HG03175 (cell line): ENCODE data around the gene LRFN4.

Experiments used
- ATAC-seq: cut with Tn5 transposase; IDR thresholded peaks from one replicate; pipeline ENCODE4 v1.9.1; 2021; ENCODE audit warnings: mild to moderate bottlenecking, moderate library complexity; ENCODE audit not compliant: unreplicated experiment

The LRFN4 gene

DNA sequence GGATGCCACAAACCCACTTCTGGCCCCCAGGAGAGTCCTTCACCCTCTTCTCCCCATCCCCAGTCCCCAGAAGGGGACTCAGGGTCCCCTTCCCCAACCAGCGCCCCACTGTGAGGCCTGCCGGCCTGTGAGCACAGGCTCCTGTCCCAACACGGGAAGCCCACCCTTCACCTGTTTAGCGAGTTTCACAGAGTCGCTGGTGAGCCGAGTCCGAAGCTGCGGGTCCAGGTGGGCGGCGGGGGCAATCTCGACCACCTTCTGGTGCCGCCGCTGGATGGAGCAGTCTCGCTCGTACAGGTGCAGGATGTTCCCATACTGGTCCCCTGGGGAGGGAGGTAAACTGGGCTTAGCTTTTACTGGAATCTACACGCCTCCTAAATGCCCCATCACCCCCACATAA, 13.3 kb downstream of the LRFN4 start:
- no peak for ATAC-seq

DNA sequence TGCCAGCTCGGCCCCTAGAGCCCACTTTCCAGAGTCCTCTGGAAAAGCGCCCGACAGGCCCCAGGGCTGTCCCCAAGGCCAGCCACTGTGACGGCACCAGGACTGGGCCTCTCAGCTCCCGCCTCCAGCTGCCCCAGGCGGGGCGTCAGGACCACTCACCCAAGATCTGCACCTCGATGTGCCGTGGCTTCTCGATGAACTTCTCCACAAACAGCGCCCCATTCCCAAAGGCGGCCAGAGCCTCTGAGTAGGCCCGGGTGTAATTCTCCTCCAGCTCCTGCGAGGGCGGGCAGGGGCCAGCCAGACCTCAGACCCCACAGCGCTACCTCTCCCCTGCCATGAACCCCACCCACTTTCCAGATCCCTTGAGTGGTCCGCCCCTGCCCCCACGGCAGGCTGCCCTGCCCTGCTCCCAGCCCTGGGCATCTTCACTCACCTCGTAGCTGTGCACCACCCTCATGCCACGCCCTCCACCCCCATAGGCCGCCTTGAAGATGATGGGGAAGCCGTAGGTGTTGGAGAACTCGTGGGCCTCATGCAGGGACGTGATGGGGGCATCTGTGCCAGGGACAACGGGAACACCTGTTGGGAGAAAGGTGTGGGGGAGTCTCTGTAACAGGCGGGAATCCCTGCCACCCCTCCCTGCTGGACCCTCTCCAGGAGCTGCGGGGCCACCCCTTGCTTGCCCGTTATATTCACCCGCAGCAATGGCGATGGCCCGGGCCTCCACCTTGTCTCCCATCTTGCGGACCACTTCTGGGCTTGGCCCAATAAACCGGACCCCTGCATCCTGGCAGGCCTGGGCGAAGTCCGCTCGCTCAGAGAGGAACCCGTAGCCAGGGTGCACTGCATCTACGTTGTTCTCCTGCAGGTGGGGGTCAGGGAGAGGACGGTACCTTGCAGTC, 14.0 kb downstream of the LRFN4 start:
- ATAC-seq = no peak

DNA sequence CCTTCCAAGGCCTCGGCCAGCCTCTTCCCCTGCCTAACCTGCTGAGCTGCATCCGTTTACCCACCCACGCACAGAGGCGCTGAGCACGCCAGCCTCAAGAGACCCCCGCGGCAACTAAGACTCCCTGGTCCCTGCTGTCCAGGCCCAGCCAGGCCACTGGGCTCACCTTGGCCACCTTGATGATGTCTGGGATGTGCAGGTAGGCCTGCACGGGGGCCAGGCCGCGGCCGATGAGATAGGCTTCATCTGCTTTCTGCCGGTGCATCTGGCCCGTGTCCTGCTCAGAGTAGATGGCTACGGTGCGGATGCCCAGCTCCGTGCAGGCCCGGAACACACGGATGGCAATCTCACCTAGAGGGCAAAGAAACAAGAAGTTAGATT, 14.6 kb downstream of the LRFN4 start:
- ATAC-seq = no peak

GRCh38 chr11:66874232-66874631, 17.4 kb downstream of the LRFN4 start:
- ATAC-seq = no peak

GRCh38 chr11:66875378-66875777, 18.5 kb downstream of the LRFN4 start:
- no peak for ATAC-seq

GRCh38 chr11:66877588-66878385, 20.9 kb downstream of the LRFN4 start:
- ATAC-seq = no peak

GRCh38 chr11:66878474-66878873, 21.6 kb downstream of the LRFN4 start:
- no peak for ATAC-seq

DNA sequence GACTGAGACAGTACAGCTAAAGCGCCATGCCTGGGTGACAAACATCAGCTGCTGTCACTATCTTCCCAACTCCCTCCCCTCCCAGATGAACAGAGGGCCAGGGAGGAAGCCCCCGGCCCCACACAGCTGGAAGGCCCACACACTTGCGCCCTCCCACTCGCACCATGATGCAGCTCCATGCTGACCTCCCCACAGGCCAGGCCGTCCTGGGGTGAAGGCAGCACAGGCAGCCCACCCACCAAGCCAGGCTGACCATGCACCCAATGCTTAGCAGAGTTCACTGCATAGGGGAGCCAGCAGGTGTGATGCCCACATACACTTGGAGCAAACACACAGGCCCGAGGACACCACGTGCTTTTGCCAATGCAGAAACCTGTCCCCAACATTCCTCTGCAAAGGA, 22.1 kb downstream of the LRFN4 start:
- no peak for ATAC-seq

- ATAC-seq = no peak
Measured at GRCh38 chr11:66879583-66879982, 22.7 kb downstream of the LRFN4 start.

DNA sequence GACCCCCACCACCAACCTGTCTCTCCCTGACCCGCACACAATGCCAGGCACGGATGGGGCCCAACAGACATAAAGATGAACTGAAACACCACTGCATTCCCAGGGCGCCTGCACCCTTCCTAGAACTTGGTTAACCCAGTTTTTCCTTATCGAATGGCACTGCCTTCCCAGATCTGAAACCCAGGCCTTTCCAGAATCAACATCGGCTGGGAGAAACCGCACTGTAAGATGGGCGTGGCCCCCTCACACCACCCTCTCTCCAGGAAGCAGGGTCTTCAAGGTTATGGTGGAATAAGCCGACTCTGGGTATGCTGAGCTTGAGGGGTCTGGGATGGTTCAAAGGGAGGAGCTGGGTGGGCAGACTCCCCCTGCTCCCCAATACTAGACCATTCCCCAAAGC, 23.1 kb downstream of the LRFN4 start:
- ATAC-seq = no peak

GRCh38 chr11:66880496-66881450, 23.9 kb downstream of the LRFN4 start:
- ATAC-seq = no peak

- no peak for ATAC-seq
Measured at GRCh38 chr11:66881451-66881835, 24.6 kb downstream of the LRFN4 start.

DNA sequence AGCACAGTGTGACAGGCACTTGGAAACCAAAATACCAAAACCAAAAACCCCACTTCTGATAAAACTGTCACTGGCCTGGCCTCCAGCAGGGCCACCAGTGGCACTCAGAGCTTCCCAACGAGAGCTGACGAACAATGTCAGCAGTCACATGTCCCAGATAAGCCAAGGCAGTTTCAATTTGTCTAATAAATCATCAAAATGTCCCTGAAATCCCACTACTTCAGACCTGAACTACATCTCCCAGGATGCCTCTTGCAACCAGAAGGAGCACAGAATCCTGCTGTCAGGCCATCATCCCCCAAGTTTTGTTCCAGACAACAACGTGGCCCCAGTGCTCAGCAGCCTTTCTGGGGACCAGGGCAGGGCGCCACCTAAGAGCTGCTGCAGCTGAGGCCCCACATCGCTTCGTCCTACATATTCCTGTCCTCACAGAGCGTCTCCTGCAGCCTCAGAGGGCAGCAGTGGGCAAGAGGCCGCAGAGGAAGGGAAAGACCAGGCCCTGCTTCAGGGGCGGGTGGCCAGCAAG, 25.1 kb downstream of the LRFN4 start:
- no peak for ATAC-seq

- ATAC-seq = no peak
Measured at GRCh38 chr11:66882561-66883015, 25.7 kb downstream of the LRFN4 start.

GRCh38 chr11:66883016-66883965, 26.4 kb downstream of the LRFN4 start:
- ATAC-seq = no peak

DNA sequence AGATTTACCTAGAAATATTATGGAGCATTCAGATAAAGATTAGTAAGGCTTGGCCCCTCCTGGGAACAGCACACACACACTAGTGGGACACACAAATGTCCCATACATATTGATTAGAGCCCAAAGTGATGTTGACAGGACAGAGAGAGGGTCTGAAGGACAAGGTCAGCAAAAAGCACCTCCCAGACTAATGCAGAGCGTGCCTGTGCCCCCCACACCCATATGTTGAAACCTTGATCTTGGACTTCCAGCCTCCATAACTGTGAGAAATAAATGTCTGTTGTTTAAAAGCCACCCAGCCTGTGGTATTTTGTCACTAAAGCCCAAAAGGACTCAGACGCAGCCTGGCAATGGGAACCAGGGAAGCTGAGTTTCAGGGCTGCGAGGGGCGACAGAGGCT, 27.6 kb downstream of the LRFN4 start:
- no peak for ATAC-seq

DNA sequence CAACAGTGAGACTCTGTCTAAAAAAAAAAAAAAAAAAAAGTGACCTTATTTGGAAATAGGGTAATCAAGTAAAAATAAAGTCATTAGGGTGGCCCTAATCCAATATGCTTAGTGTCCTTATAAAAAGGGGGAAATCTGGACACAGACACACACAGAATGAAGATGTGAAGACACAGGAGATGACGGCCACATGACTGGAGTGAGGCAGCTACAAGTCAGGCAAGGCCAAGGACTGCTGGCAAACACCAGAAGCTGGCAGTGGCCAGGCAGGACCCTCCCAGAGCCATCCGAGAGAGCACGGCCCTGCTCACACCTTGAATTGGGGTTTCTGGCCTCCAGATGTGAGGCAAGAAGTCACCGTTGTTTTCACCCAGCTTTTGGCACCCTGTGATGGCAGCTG, 28.6 kb downstream of the LRFN4 start:
- ATAC-seq = no peak

GRCh38 chr11:66885950-66886440, 29.1 kb downstream of the LRFN4 start:
- no peak for ATAC-seq

GRCh38 chr11:66886671-66887221, 29.9 kb downstream of the LRFN4 start:
- no peak for ATAC-seq
